PFSK-1 (cell line): ENCODE measurements around the gene ADAMTS16.

Experiments used
- FOXP2 ChIP-seq: optimal IDR thresholded peaks from 2 replicates; pipeline ENCODE3; 2011; ENCODE audit warnings: borderline replicate concordance, control low read depth, inconsistent platforms; ENCODE audit not compliant: insufficient read depth; ENCODE audit errors: extremely low read length, extremely low read depth
- POLR2AphosphoS5 ChIP-seq: IDR thresholded peaks from 2 replicates; pipeline ENCODE4 v1.6.1; 2012; ENCODE audit warnings: low read depth, mild to moderate bottlenecking, control low read depth, low read length, moderate library complexity
- REST ChIP-seq, 2 experiments: IDR thresholded peaks; 2 replicates each; pipeline versions ENCODE4 v1.6.1 to v1.8.0; 2011 to 2012; ENCODE audit warnings: low read depth in 2 of 2, low read length in 2 of 2, control low read depth in 1 of 2, inconsistent platforms in 1 of 2, mild to moderate bottlenecking in 1 of 2, moderate library complexity in 1 of 2; ENCODE audit not compliant: insufficient read depth in 1 of 2
- SIN3A ChIP-seq: IDR thresholded peaks from 2 replicates; pipeline ENCODE4 v1.6.1; 2012; ENCODE audit warnings: mild to moderate bottlenecking, low read length, moderate library complexity, borderline replicate concordance; ENCODE audit not compliant: insufficient read depth
- TAF1 ChIP-seq: IDR thresholded peaks from 2 replicates; pipeline ENCODE4 v1.6.1; 2012; ENCODE audit warnings: low read length, control low read depth, borderline replicate concordance; ENCODE audit not compliant: insufficient read depth

Gene ADAMTS16

GRCh38 chr5:5104550-5104949, 35.6 kb upstream of the ADAMTS16 start:
- no peak for TF ChIP-seq FOXP2
- no peak for TF ChIP-seq REST (IDR thresholded peaks at IDR 0.05; ENCODE audit: insufficient read depth in 1 of 2, low read depth in 2 of 2, low read length in 2 of 2)
- no peak for TF ChIP-seq SIN3A
- no peak for TF ChIP-seq TAF1
- TF ChIP-seq POLR2AphosphoS5: no peak

GRCh38 chr5:5105531-5105930, 34.6 kb upstream of the ADAMTS16 start:
- TF ChIP-seq SIN3A (no peak), REST (IDR thresholded peaks at IDR 0.05; ENCODE audit: insufficient read depth in 1 of 2, low read depth in 2 of 2, low read length in 2 of 2) (no peak)

GRCh38 chr5:5116956-5117355, 23.2 kb upstream of the ADAMTS16 start:
- no peak for TF ChIP-seq TAF1
- TF ChIP-seq REST (IDR thresholded peaks at IDR 0.05; ENCODE audit: insufficient read depth in 1 of 2, low read depth in 2 of 2, low read length in 2 of 2): no peak
- TF ChIP-seq SIN3A: no peak
- no peak for TF ChIP-seq POLR2AphosphoS5
- no peak for TF ChIP-seq FOXP2

GRCh38 chr5:5122776-5123175, 17.4 kb upstream of the ADAMTS16 start:
- no peak for TF ChIP-seq REST (IDR thresholded peaks at IDR 0.05; ENCODE audit: insufficient read depth in 1 of 2, low read depth in 2 of 2, low read length in 2 of 2)
- TF ChIP-seq TAF1: no peak

GRCh38 chr5:5124231-5124630, 15.9 kb upstream of the ADAMTS16 start:
- TF ChIP-seq POLR2AphosphoS5 (no peak), FOXP2 (no peak), REST (IDR thresholded peaks at IDR 0.05; ENCODE audit: insufficient read depth in 1 of 2, low read depth in 2 of 2, low read length in 2 of 2) (no peak), TAF1 (no peak), SIN3A (no peak)
